ENCODE measurements around the gene FBXL12. TPM values are rescaled to one million over a fixed set of nuclear protein-coding genes. Genes with fewer than 3 reads are reported as not detected.
"Not testable (repeated sequence)": the region's sequence is repeated elsewhere in the genome, so short reads cannot be mapped to it uniquely, and the experiment has no call there.

The FBXL12 gene
- total and polyA plus RNA-seq, 2 experiments from 2014 or later, result 47.5 to 106 TPM

DNA sequence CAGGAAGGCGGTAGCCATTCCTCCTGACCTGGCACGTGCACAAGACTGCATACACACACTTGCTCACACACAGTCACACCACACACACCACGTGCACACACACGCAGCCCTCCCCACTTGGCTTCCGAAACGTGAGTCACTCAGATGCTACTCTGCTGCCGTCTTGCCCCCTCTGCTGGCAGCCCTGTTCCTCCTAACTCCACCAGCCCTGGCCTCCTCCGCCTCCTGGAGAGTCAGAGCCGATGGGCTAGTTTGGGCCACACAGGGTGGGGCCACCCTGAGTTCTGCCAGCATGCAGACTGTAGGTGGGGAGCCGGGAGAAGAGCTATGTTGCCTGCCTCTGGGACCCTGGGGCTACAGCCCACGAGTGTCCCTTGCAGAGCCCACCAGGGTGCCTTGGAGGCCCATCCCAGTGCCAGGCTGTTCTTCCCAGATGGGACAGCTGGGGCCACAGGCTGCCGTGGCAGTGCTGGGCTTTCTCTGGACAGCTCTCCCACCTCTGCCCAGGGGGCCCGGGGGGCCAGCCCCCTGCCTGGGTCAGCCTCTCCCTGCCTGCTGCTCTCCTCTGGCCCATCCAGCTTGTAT lies 28.3 kb upstream of the FBXL12 start:
- DNase-seq (ENCODE audit: low read depth in 1 of 2, low spot score in 1 of 2), result peak in 1 of 2 donors; percentile 92
- Histone ChIP-seq H3K9me3 (ENCODE audit: low read depth) (no peaks in the 10 kb centered on the region), H3K36me3 (peaks cover 7% of the 10 kb centered on the region), H3K27me3 (no peaks in the 10 kb centered on the region), H3K4me1 (ENCODE audit: low read depth) (no peaks in the 10 kb centered on the region), H3K4me3 (no peak overlapping the region), H3K27ac (no peak overlapping the region)
- TF ChIP-seq, protein P1, sequence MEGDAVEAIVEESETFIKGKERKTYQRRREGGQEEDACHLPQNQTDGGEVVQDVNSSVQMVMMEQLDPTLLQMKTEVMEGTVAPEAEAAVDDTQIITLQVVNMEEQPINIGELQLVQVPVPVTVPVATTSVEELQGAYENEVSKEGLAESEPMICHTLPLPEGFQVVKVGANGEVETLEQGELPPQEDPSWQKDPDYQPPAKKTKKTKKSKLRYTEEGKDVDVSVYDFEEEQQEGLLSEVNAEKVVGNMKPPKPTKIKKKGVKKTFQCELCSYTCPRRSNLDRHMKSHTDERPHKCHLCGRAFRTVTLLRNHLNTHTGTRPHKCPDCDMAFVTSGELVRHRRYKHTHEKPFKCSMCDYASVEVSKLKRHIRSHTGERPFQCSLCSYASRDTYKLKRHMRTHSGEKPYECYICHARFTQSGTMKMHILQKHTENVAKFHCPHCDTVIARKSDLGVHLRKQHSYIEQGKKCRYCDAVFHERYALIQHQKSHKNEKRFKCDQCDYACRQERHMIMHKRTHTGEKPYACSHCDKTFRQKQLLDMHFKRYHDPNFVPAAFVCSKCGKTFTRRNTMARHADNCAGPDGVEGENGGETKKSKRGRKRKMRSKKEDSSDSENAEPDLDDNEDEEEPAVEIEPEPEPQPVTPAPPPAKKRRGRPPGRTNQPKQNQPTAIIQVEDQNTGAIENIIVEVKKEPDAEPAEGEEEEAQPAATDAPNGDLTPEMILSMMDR (IDR thresholded peaks at IDR 0.05; ENCODE audit: low read depth, low read length), result peak; percentile 73

GRCh38 chr19:9843626-9844273 lies 24.9 kb upstream of the FBXL12 start:
- H3K9me3 ChIP-seq (ENCODE audit: low read depth), result not testable (repeated sequence)
- peaks cover 26% of the 10 kb centered on the region for H3K36me3 ChIP-seq

DNA sequence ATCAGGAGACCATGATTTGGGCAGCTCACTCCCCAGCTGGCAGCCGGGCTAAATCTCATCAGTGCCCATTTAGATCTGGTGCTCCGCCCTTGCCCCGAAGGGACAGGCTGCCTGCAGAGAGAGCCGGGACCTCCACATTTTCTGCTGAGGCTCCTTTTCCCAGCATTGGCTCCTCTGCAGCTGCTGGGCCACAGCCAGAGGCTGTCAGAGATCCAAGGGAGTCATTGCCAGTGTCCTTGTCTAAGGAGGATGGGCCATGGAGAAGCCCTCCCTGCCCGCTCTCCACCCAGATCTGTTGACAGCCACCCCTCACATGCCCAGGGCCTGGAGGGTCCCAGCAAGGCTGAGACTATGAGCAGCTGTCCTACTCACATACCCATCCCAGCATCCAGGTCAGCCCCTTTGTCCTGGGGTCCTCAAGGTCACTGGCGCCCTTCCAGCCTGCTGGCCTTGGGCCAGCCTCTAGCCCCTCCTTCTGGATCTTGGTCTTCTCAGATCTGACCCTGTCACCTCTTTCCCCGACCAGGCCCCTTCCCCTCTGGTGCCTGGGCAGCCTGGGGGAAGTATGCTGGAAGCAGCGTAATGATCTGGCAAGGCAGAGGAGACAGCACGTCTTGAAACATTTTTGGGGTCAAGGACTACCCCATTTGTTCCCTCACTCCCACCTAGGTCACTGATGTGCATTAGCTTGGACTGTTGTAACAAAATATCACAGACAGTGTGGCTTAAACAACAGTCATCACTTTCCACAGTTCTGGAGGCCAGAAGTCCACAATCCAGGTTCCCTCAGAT lies 24.2 kb upstream of the FBXL12 start:
- no peaks in the 10 kb centered on the region for H3K27me3 ChIP-seq
- TF ChIP-seq, protein P1 (IDR thresholded peaks at IDR 0.05; ENCODE audit: low read depth, low read length), result no peak
- no peaks in the 10 kb centered on the region for H3K4me1 ChIP-seq (ENCODE audit: low read depth)
- H3K27ac ChIP-seq, result no peak overlapping the region
- no peak for DNase-seq (ENCODE audit: low read depth in 1 of 2, low spot score in 1 of 2)
- H3K36me3 ChIP-seq, result peaks cover 26% of the 10 kb centered on the region
- H3K9me3 ChIP-seq (ENCODE audit: low read depth), result no peaks in the 10 kb centered on the region
- H3K4me3 ChIP-seq, result no peak overlapping the region

More at GRCh38 chr19:9843626-9844273, 24.9 kb upstream of the FBXL12 start:
- not testable (repeated sequence) for H3K27me3 ChIP-seq; H3K27ac ChIP-seq; DNase-seq (ENCODE audit: low read depth in 1 of 2, low spot score in 1 of 2); H3K4me1 ChIP-seq (ENCODE audit: low read depth); H3K4me3 ChIP-seq

GRCh38 chr19:9839415-9839814 lies 20.5 kb upstream of the FBXL12 start:
- peaks cover 25% of the 10 kb centered on the region for H3K36me3 ChIP-seq
- H3K27ac ChIP-seq, result no peak overlapping the region
- H3K9me3 ChIP-seq (ENCODE audit: low read depth), result no peaks in the 10 kb centered on the region
- no peak overlapping the region for H3K4me3 ChIP-seq
- TF ChIP-seq, protein P1 (IDR thresholded peaks at IDR 0.05; ENCODE audit: low read depth, low read length), result no peak
- peak in 1 of 2 donors; percentile 19 for DNase-seq (ENCODE audit: low read depth in 1 of 2, low spot score in 1 of 2)
- no peaks in the 10 kb centered on the region for H3K27me3 ChIP-seq
- H3K4me1 ChIP-seq (ENCODE audit: low read depth), result no peaks in the 10 kb centered on the region

DNA sequence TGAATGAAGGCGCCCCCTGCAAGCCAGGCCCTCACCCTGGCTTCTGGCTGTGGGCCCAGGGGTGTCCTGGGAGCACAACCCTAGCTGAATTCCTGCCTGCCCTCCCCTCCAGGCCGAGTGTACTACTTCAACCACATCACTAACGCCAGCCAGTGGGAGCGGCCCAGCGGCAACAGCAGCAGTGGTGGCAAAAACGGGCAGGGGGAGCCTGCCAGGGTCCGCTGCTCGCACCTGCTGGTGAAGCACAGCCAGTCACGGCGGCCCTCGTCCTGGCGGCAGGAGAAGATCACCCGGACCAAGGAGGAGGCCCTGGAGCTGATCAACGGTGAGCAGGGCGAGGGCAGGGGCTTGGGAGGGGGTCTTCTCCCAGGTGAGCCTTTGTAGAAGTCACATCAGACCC lies 19.4 kb upstream of the FBXL12 start:
- DNase-seq (ENCODE audit: low read depth in 1 of 2, low spot score in 1 of 2), result no peak
- H3K27ac ChIP-seq, result no peak overlapping the region

More for the DNA sequence above, 19.4 kb upstream of the FBXL12 start:
- Histone ChIP-seq H3K9me3 (ENCODE audit: low read depth) (no peaks in the 10 kb centered on the region), H3K36me3 (peaks cover 19% of the 10 kb centered on the region), H3K4me1 (ENCODE audit: low read depth) (no peaks in the 10 kb centered on the region), H3K27me3 (no peaks in the 10 kb centered on the region), H3K4me3 (no peak overlapping the region)
- TF ChIP-seq, protein P1 (IDR thresholded peaks at IDR 0.05; ENCODE audit: low read depth, low read length), result no peak
